ENCODE data around the gene BCAS1.

The BCAS1 gene

GRCh38 chr20:54074511-54074910, 4.1 kb upstream of the BCAS1 start:
- no peak for DNase-seq

- DNase-seq = no peak
These were observed 2.9 kb upstream of the BCAS1 start for GRCh38 chr20:54073288-54073687.

GRCh38 chr20:54069501-54069971, 858 bp downstream of the BCAS1 start:
- no peak for DNase-seq

- no peak for DNase-seq
These were observed 1.4 kb downstream of the BCAS1 start for GRCh38 chr20:54068966-54069365.

GRCh38 chr20:54068495-54068894, 1.9 kb downstream of the BCAS1 start:
- no peak for DNase-seq

- peak; percentile 82 to 92 for DNase-seq
These were observed 2.7 kb downstream of the BCAS1 start for GRCh38 chr20:54067606-54068174.

- DNase-seq = no peak
These were observed 4.8 kb downstream of the BCAS1 start for GRCh38 chr20:54065601-54066038.

GRCh38 chr20:54064939-54065338, 5.5 kb downstream of the BCAS1 start:
- DNase-seq = no peak

- DNase-seq = peak in 1 of 2 experiments; percentile 10
These were observed 6.3 kb downstream of the BCAS1 start for GRCh38 chr20:54063992-54064676.

- DNase-seq = no peak
These were observed 6.8 kb downstream of the BCAS1 start for GRCh38 chr20:54063580-54063979.

GRCh38 chr20:54062812-54063280, 7.5 kb downstream of the BCAS1 start:
- DNase-seq = peak; percentile 39 to 75

- no peak for DNase-seq
These were observed 9.1 kb downstream of the BCAS1 start for GRCh38 chr20:54061101-54061881.

- no peak for DNase-seq
These were observed 10.6 kb downstream of the BCAS1 start for GRCh38 chr20:54059691-54060364.

- peak; percentile 49 to 57 for DNase-seq
These were observed 11.8 kb downstream of the BCAS1 start for GRCh38 chr20:54058420-54059139.

GRCh38 chr20:54056762-54057639, 13.4 kb downstream of the BCAS1 start:
- DNase-seq = peak in 1 of 2 experiments; percentile 24

- DNase-seq = no peak
These were observed 15.9 kb downstream of the BCAS1 start for GRCh38 chr20:54054516-54054915.

GRCh38 chr20:54051068-54051467, 19.3 kb downstream of the BCAS1 start:
- no peak for DNase-seq

GRCh38 chr20:54048891-54049545, 21.4 kb downstream of the BCAS1 start:
- no peak for DNase-seq

GRCh38 chr20:54048481-54048880, 21.9 kb downstream of the BCAS1 start:
- no peak for DNase-seq

GRCh38 chr20:54047720-54048119, 22.7 kb downstream of the BCAS1 start:
- no peak for DNase-seq

- no peak for DNase-seq
These were observed 23.3 kb downstream of the BCAS1 start for GRCh38 chr20:54047048-54047447.

Data from NCI-H524 (cell line).